ENCODE data around the gene INTS1.

- TF ChIP-seq POLR2A (IDR thresholded peaks at IDR 0.05) (no peak), CTCF (IDR thresholded peaks at IDR 0.05) (no peak), POLR2AphosphoS5 (IDR thresholded peaks at IDR 0.05) (no peak)
These were observed 42.2 kb upstream of the INTS1 start for GRCh38 chr7:1546274-1546908.
